Heart left ventricle (tissue), 16 donors: ENCODE data around the gene ARNT2. TPM values are rescaled to one million over a fixed set of nuclear protein-coding genes. Genes with fewer than 3 reads are reported as not detected.

Experiments
- ATAC-seq, 4 donors: fragments of 200-7000 bp; cut with Tn5 transposase; one replicate each; pipeline ENCODE4 v1.9.1; 2020 to 2022; ENCODE audit warnings: moderate library complexity in 4 of 4, mild to moderate bottlenecking in 3 of 4, moderate number of reproducible peaks in 1 of 4
- DNase-seq, 5 donors: peaks; one replicate each; pipeline ENCODE4 v3.0.0-alpha.2; 2020
- H3K27ac ChIP-seq, 12 donors: fragments of 200-600 bp; sonication (generic) in 4 of 12; one replicate each; pipeline versions ENCODE4 v1.5.0 to v1.8.0; 2016 to 2022; ENCODE audit warnings: mild to moderate bottlenecking in 2 of 12
- H3K27me3 ChIP-seq, 9 donors: fragments of 200-600 bp; sonication (generic) in 2 of 9; one replicate each; pipeline versions ENCODE4 v1.5.1 to v1.8.0; 2016 to 2022; ENCODE audit warnings: mild to moderate bottlenecking in 3 of 9
- H3K36me3 ChIP-seq, 9 donors: fragments of 200-600 bp; sonication (generic) in 2 of 9; one replicate each; pipeline versions ENCODE4 v1.5.0 to v1.8.0; 2018 to 2022; ENCODE audit warnings: mild to moderate bottlenecking in 2 of 9
- H3K4me1 ChIP-seq, 12 donors: fragments of 200-600 bp; sonication (generic) in 4 of 12; one replicate each; pipeline versions ENCODE4 v1.5.0 to v1.8.0; 2016 to 2022; ENCODE audit warnings: mild to moderate bottlenecking in 3 of 12
- H3K4me3 ChIP-seq, 12 donors: fragments of 200-600 bp; sonication (generic) in 4 of 12; one replicate each; pipeline versions ENCODE4 v1.5.0 to v1.8.0; 2017 to 2022; ENCODE audit warnings: mild to moderate bottlenecking in 9 of 12, moderate library complexity in 4 of 12
- H3K9me3 ChIP-seq, 12 donors: fragments of 200-600 bp; sonication (generic) in 4 of 12; one replicate each; pipeline versions ENCODE4 v1.5.0 to v1.8.0; 2016 to 2022; ENCODE audit warnings: mild to moderate bottlenecking in 1 of 12
- POLR2A ChIP-seq, 2 donors: fragments of 450-650 bp; IDR thresholded peaks; one replicate each; pipeline ENCODE4 v1.6.1; 2017; ENCODE audit warnings: antibody characterized with exemption in 2 of 2, mild to moderate bottlenecking in 2 of 2, moderate library complexity in 2 of 2
- WGBS, 4 donors: extraction: QIAGEN DNeasy Blood & Tissue Kit in 2 of 4; methylation state at CpG; one replicate each; pipeline versions ENCODE4 v1.1.5 to v1.1.7; 2013 to 2018; 5-methylcytosine and 5-hydroxymethylcytosine counted together
- intact Hi-C, 10 donors: fragments of 100-400 bp; cut with DNase I; formaldehyde crosslinking; loops; one replicate each; pipeline versions ENCODE4 v1.11.1 to v1.14.2; 2022
- polyA plus RNA-seq, 2 donors: library from polyadenylated mRNA; stranded (reverse); fragments of 200-250 nt; gene quantifications; one replicate each; pipeline ENCODE4 v1.2.3, GENCODE V29; 2013
- total RNA-seq, 9 donors: library from RNA; depleted of rRNA in 2 of 9; stranded (reverse); fragments of >200 nt in 2 of 9; fragmentation: NEBNext Ultra II Directional in 3 of 9; extraction: Animal tissue kit (Norgen Biotek cat#: 25700) in 3 of 9; gene quantifications; one replicate each; pipeline versions ENCODE4 v1.1.0 to v1.2.4, GENCODE V29; 2016 to 2023
- TF ChIP-seq, protein P1 (sequence below), 12 donors: fragments of 200-600 bp; sonication (generic) in 4 of 12; IDR thresholded peaks; one replicate each; pipeline versions ENCODE4 v1.5.0 to v1.8.0; 2018 to 2022; ENCODE audit warnings: antibody characterized with exemption in 12 of 12, mild to moderate bottlenecking in 5 of 12
- donor health status: ischemic (EF 13 %, LVEDD 7.1; RV severe dilation, severe dysfunction).
- donor health status: healthy with polysubstance abuse.
- donor health status: DM: no; HTN: yes; CAD: no.
- donor health status: DM: no; HTN: no; CAD: no.
- donor health status: ischemic (EF 25% LVEDD 6.9; RV normal size, moderate dysfunction).
- donor health status: ischemic (EF 25% LVEDD 5.7; RV mildly dilated, moderate dysfunction).
- donor health status: healthy.
- donor health status: DM: yes; HTN: yes; CAD: no.
- donor health status: ischemic (EF 35%, LVEDD 5.7; RV mildly dilated, moderate dysfunction).
- donor health status: nonischemic (EF 11% LVEDD 7.7; RV severe dilation, severe dysfunction).
- donor health status: DM: yes; HTN: yes; CAD: no.
- donor health status: PGD.
- donor health status: ischemic (EF 29% LVEDD 5.4; RV normal size, mild dysfunction).
- donor health status: nonischemic (EF 23%, LVEDD 6.1; RV moderate dilation, normal function).

Gene ARNT2
- total and polyA plus RNA-seq, 11 donors = 1.2 to 10.0 (median 3.9) TPM

DNA sequence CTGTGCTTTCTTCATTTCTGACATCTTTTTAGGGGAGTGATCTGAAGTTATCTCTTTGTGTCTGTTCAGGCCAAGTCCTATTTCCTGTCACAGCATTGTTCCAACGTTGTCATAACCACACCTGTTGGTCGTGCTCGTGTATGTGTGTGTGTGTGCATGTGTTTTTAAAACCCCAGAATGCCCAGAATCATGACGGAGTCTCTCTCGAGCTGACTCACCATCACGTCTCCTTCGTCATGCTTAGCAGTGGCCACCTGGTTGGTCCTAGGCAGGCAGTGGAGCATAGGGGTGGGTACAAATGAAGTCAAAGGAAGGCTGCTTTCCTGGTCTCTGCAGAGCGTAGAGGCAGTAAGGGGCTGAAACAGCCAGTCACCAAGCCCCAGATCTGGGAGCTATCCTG lies 164.1 kb downstream of the ARNT2 start:
- 60 to 77% (median 71%) methylated on average over 8 of the region's 8 CpGs for WGBS, 4 donors
- no peak overlapping the region for H3K4me3 ChIP-seq
- H3K27ac ChIP-seq = no peak overlapping the region
- H3K36me3 ChIP-seq = peaks cover 0 to 3% (median 0%) of the 10 kb centered on the region in 9 donors
- intact Hi-C loops = loop anchor here in 9 of 10 donors (1.0 to 10.0 kb wide), 9 partner anchors 111 to 407 kb away; partner anchors contain the start of gene CEMIP (in 6 of the 9)
- DNase-seq (peak in 1 of 5 donors; percentile 8), ATAC-seq (no peak)
- peaks cover 0 to 6% (median 0%) of the 10 kb centered on the region in 12 donors for H3K4me1 ChIP-seq
- no peaks in the 10 kb centered on the region for H3K9me3 ChIP-seq
- TF ChIP-seq, protein P1, sequence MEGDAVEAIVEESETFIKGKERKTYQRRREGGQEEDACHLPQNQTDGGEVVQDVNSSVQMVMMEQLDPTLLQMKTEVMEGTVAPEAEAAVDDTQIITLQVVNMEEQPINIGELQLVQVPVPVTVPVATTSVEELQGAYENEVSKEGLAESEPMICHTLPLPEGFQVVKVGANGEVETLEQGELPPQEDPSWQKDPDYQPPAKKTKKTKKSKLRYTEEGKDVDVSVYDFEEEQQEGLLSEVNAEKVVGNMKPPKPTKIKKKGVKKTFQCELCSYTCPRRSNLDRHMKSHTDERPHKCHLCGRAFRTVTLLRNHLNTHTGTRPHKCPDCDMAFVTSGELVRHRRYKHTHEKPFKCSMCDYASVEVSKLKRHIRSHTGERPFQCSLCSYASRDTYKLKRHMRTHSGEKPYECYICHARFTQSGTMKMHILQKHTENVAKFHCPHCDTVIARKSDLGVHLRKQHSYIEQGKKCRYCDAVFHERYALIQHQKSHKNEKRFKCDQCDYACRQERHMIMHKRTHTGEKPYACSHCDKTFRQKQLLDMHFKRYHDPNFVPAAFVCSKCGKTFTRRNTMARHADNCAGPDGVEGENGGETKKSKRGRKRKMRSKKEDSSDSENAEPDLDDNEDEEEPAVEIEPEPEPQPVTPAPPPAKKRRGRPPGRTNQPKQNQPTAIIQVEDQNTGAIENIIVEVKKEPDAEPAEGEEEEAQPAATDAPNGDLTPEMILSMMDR (IDR thresholded peaks at IDR 0.05) = no peak
- no peak for TF ChIP-seq POLR2A (IDR thresholded peaks at IDR 0.05)
- peaks cover 0 to 5% (median 0%) of the 10 kb centered on the region in 9 donors for H3K27me3 ChIP-seq

DNA sequence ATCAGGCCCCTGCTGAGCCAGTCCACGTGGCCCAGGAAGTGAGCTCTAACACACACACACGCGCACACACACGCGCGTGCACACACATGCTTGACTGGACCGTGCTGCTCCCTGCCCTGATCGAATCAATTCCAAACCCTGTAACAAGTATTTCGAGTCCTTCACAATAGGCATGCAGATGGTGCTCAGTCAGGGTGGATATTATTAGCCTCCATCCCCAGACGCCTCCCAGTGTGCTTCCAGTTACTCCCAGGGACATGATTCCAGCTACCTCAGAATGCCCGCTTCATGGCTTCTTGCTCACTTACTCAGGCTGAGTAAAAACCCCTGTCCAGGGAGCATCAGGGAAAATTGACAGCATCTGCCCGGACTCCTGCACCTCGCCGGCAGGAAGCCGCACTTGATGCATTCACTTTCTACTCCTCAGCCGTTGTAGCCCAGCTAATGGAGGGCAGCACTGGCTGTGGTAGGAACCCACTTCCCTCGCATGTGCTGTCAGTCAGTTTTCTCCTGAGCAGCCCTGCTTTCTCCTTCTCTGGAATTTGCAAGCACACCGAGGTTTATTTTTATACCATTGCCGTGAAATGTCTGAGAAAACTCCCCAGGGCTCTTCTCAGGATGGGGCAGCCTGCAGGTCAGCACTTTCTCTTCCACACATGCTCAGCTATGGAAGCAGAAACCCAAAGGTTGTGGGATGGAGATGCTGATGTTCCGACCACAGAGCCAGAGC lies 164.9 kb downstream of the ARNT2 start:
- 73 to 84% (median 80%) methylated on average over 20 of the region's 20 CpGs for WGBS, 4 donors
- DNase-seq = peak in 1 of 5 donors; percentile 3
- intact Hi-C loops = loop anchor here in 9 of 10 donors (1.0 to 10.0 kb wide), 9 partner anchors 112 to 406 kb away; partner anchors contain the start of gene CEMIP (in 6 of the 9)
- Histone ChIP-seq H3K36me3 (no peaks in the 10 kb centered on the region), H3K4me3 (no peak overlapping the region), H3K27me3 (peaks cover 0 to 5% (median 0%) of the 10 kb centered on the region in 9 donors), H3K9me3 (no peaks in the 10 kb centered on the region), H3K27ac (no peak overlapping the region), H3K4me1 (peaks cover 0 to 6% (median 0%) of the 10 kb centered on the region in 12 donors)
- peak in 1 of 4 donors; percentile 14 for ATAC-seq
- TF ChIP-seq, protein P1 (IDR thresholded peaks at IDR 0.05) = no peak
- no peak for TF ChIP-seq POLR2A (IDR thresholded peaks at IDR 0.05)

- H3K27ac ChIP-seq = no peak overlapping the region
- no peak for TF ChIP-seq POLR2A (IDR thresholded peaks at IDR 0.05)
- TF ChIP-seq, protein P1 (IDR thresholded peaks at IDR 0.05) = no peak
- peaks cover 0 to 5% (median 0%) of the 10 kb centered on the region in 9 donors for H3K27me3 ChIP-seq
- H3K4me3 ChIP-seq = no peak overlapping the region
- no peaks in the 10 kb centered on the region for H3K36me3 ChIP-seq
- peaks cover 0 to 6% (median 0%) of the 10 kb centered on the region in 12 donors for H3K4me1 ChIP-seq
- H3K9me3 ChIP-seq = no peaks in the 10 kb centered on the region
- WGBS, 4 donors = 94 to 97% (median 95%) methylated on average over 4 of the region's 4 CpGs
- DNase-seq (no peak), ATAC-seq (no peak)
- intact Hi-C loops = loop anchor here in 9 of 10 donors (2.0 to 10.0 kb wide), 9 partner anchors 112 to 405 kb away; partner anchors contain the start of gene CEMIP (in 6 of the 9)
Measured at GRCh38 chr15:80569656-80570055, 165.5 kb downstream of the ARNT2 start.

DNA sequence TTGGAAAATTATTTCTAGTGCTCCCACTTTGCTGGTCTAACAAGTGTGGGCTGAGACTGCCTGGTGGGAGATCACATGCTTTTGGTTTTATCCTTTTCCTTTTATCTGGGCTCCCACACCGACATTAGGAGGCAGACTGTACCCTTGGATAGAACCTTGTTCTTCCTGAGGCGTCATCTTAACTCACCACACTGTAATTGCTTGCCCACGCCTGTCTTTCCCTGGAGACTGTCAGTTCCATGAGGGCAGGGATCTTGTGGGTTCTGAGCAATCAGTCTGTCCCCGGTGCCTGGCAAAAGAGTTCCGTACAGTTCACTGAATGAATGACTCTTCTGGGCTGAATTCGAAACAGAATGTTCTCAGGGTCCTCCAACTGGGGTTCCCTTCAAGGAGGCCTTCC lies 166.4 kb downstream of the ARNT2 start:
- ATAC-seq (no peak), DNase-seq (no peak)
- Histone ChIP-seq H3K27me3 (peaks cover 0 to 5% (median 0%) of the 10 kb centered on the region in 9 donors), H3K9me3 (no peaks in the 10 kb centered on the region), H3K36me3 (no peaks in the 10 kb centered on the region), H3K4me1 (peaks cover 0 to 6% (median 0%) of the 10 kb centered on the region in 12 donors), H3K4me3 (no peak overlapping the region), H3K27ac (no peak overlapping the region)
- WGBS, 4 donors = 80 to 89% (median 85%) methylated on average over 6 of the region's 6 CpGs
- intact Hi-C loops = loop anchor here in 2 of 10 donors (5.0 to 10.0 kb wide), 2 partner anchors 116 to 402 kb away; no protein-coding TSS in a partner anchor
- no peak for TF ChIP-seq POLR2A (IDR thresholded peaks at IDR 0.05)
- TF ChIP-seq, protein P1 (IDR thresholded peaks at IDR 0.05) = no peak
